HL-60 (cell line): ENCODE measurements around the gene WWOX.

ENCODE experiments used
- DNase-seq, 2 experiments: peaks; one replicate each; pipeline ENCODE4 v3.0.0-alpha.2; 2010 to 2020; ENCODE audit warnings: low read depth in 1 of 2, low spot score in 1 of 2
- H3K27ac ChIP-seq: fragments of 250-450 bp; sonication (Bioruptor Pico); replicated peaks from 2 replicates; pipeline ENCODE4 v1.5.1; 2020; ENCODE audit warnings: mild to moderate bottlenecking, moderate library complexity
- H3K27me3 ChIP-seq: fragments of 250-450 bp; sonication (Bioruptor Pico); 2 replicates; pipeline ENCODE4 v1.5.1; 2021; ENCODE audit warnings: mild to moderate bottlenecking, moderate library complexity; ENCODE audit not compliant: insufficient read depth, poor library complexity, severe bottlenecking
- H3K4me3 ChIP-seq: replicated peaks from 2 replicates; pipeline ENCODE4 v1.5.1; 2011; ENCODE audit warnings: mild to moderate bottlenecking, control low read depth, low read length; ENCODE audit not compliant: insufficient read depth
- CTCF ChIP-seq: IDR thresholded peaks from one replicate; pipeline ENCODE4 v1.5.1; 2011; ENCODE audit warnings: low read length, control low read depth, inconsistent platforms; ENCODE audit not compliant: insufficient read depth
- GABPA ChIP-seq: IDR thresholded peaks from 2 replicates; pipeline ENCODE4 v1.6.1; 2012; ENCODE audit warnings: low read depth
- POLR2AphosphoS5 ChIP-seq: IDR thresholded peaks from 2 replicates; pipeline ENCODE4 v1.6.1; 2012; ENCODE audit warnings: low read depth
- REST ChIP-seq: IDR thresholded peaks from 2 replicates; pipeline ENCODE4 v1.6.1; 2012; ENCODE audit warnings: low read depth; ENCODE audit not compliant: insufficient replicate concordance
- SPI1 ChIP-seq: IDR thresholded peaks from 2 replicates; pipeline ENCODE4 v1.6.1; 2012; ENCODE audit warnings: low read depth, mild to moderate bottlenecking, borderline replicate concordance

WWOX gene

GRCh38 chr16:79194291-79194690, 1094.8 kb downstream of the WWOX start:
- TF ChIP-seq CTCF (no peak), GABPA (no peak), POLR2AphosphoS5 (no peak), SPI1 (no peak), REST (no peak)

DNA sequence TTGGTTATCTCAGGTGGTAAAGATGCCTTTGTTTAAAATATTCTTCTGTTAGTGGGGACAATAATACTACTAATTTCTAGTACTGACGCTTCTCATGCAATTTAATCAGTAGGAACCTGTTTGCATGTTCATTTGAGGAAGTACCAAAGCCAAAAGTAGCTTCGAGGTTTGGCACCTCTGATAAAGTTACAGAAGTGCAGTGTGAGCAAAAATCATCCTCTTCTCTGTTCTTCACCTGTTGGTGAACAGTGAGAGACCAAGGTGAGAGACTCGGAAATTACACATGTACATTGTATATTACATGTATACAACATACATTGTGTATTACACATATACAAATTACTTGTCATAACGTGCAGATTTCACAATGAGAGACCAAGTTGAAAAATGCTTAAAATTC, 1096.5 kb downstream of the WWOX start:
- H3K27me3 ChIP-seq = no peaks in the 10 kb centered on the region
- DNase-seq = no peak
- TF ChIP-seq SPI1 (no peak), POLR2AphosphoS5 (no peak), GABPA (no peak), CTCF (no peak), REST (no peak)
- no peak overlapping the region for H3K4me3 ChIP-seq
- H3K27ac ChIP-seq = no peak overlapping the region

More at GRCh38 chr16:79194291-79194690, 1094.8 kb downstream of the WWOX start:
- H3K4me3 ChIP-seq = no peak overlapping the region
- no peak overlapping the region for H3K27ac ChIP-seq
- H3K27me3 ChIP-seq = no peaks in the 10 kb centered on the region
- DNase-seq = no peak

DNA sequence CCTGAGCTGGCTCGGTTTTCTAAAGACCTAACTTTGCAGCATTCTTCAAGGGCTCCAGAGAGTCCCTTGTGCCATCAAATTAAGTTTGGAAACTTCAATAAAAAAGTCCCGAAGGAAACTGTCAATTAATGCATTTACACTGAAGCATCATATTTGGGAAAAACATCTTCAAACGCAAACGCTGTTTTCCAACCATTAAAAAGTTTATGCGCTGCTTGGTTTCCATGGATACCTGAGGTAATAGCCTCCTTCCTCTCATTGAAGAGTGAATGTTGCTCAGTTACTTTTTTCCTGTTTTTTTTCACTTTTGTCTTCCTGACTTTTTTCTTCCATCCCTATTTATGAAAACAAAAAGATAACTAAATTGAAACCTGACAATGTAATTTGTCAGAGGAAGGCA, 1102.0 kb downstream of the WWOX start:
- TF ChIP-seq CTCF = no peak
- no peak for TF ChIP-seq GABPA
- no peak for TF ChIP-seq SPI1
- no peak for TF ChIP-seq REST
- no peak for TF ChIP-seq POLR2AphosphoS5

More for the DNA sequence above, 1102.0 kb downstream of the WWOX start:
- no peak for DNase-seq
- H3K4me3 ChIP-seq = no peak overlapping the region
- H3K27me3 ChIP-seq = no peaks in the 10 kb centered on the region
- no peak overlapping the region for H3K27ac ChIP-seq
